Right kidney (tissue), 1 donor: ENCODE data around the gene COPS3.
A peak's percentile ranks its signal among the peaks of the same experiment; 100 is the strongest.
"Not testable (repeated sequence)": the region's sequence is repeated elsewhere in the genome, so short reads cannot be mapped to it uniquely, and the experiment has no call there.

ENCODE experiments used
- DNase-seq: peaks from one replicate; pipeline ENCODE4 v3.0.0-alpha.2; 2016

The COPS3 gene

DNA sequence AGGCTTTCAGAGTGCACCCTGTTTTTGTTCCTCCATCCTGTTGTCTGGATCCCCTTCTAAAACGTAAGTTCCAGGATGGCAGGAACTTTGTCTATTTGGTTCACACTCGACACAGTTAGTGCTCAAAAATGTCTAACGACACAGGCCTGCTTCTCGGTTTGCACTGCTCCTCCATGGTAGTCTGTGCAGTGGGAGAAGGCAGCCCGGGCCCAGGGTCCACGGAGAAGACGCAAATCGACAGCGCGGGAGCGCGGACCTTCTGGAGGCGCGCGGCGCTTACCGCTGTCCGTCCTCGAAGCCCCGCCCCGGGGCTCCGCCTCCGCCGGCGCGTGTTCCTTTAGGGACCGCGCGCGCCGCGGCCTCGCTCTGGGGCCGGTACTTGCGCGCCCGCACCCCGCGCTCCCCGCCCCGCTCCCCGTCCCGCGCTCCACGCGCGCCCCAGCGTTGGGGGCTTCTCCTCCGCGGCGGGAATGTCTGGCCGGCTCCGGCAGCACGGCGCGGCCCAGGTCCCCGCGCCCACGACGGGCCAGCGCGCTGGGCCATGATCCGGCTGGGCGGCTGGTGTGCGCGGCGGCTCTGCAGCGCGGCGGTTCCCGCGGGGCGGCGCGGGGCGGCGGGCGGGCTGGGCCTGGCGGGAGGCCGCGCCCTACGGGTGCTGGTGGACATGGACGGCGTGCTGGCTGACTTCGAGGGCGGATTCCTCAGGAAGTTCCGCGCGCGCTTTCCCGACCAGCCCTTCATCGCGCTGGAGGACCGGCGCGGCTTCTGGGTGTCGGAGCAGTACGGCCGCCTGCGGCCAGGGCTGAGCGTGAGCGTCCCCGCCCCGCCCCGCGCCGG lies 22.2 kb upstream of the COPS3 start, which contains the start of gene NT5M:
NT5M (plus strand) TSS at position 364 of the 837 bp plus-strand sequence; CDS start at position 542, 178 bp downstream.
- DNase-seq: peak; percentile 80

DNA sequence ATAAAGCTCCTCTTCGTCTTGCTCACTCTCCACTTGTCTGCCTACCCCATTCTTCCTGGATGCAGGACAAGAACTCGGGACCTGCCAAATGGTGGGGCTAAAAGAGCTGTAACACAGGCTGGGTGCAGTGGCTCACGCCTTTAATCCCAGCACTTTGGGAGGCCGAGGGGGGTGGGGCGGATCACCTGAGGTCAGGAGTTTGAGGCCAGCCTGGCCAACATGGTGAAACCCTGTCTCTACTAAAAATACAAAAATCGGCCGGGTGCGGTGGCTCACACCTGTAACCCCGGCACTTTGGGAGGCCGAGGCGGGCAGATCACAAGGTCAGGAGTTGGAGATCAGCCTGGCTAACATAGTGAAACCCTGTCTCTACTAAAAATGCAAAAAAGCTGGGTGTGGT lies 20.6 kb upstream of the COPS3 start:
- DNase-seq: not testable (repeated sequence)

DNA sequence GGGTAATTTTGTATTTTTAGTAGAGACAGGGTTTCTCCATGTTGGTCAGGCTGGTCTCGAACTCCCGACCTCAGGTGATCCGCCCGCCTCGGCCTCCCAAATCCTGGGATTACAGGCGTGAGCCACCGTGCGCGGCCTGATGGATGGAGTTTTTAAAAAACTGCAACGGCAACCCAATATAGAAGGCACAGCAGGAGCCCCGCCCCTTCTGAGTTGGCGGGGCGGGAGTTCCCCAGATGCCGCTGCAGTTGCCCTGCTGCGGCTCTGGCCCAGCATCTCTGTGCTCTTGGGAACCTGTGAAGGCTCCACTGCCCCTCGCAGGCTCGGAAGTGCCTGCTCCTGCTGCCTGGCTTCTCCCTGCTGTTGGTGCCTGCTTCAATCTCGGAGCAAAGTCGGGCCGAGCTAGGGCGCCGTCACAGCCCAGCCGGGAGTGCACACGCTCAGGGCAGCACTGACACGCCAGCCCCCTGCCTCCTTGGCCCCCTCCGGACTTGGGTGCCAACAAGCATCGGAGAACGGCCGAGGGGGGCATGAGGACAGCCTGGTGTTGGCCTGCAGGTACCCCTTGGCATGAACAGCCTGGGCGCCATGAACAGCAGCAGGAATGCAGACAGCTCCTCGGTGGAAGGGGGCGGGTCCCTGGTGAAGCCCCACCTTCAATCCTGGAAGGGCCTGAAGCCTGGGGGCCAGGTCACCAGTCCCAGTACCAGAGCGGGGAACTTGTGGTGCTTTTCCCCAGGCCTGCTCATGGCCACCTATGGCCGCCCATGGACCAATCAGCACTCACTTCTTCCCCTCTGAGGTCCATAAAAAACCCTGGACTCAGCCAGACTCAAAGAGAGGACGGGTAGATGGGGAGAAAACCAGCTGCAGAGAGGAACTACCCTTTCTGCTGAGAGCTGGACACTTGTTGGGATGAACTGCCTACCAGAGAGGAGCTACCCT lies 19.9 kb upstream of the COPS3 start:
- DNase-seq: peak; percentile 77

DNA sequence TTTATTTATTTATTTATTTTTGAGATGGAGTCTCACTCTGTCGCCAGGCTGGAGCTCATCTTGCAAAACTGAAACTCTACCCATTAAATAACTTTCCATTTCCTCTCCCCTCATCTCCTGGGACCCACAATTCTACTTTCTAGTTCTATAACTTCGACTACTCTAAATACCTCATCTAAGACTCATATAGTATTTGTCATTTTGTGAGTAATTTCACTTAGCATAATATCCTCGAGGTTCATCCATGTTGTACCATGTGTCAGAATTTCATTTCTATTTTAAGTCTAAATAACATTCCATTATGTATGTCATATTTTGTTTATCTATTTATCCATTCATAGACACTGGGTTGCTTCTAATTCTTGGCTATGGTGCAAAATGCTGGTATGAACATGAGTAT lies 17.1 kb upstream of the COPS3 start:
- DNase-seq: no peak

DNA sequence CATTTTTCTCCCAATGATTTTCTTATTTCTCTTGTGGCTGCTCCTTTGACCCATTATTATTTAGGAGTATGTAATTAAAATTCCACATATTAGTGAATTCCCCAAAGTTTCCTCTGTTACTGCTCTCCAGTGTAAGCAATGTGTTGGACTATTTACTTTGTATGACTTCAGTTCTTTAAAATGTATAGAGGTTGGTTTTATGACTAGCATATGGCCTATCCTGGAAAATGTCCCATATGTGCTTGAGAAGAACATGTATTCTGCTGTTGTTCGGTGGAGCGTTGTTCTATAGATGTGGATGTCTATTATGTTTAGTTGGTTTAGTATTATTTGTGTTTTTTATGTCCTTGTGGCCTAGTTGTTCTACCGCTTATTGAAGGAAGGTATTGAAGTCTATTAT lies 16.2 kb upstream of the COPS3 start:
- no peak for DNase-seq

DNA sequence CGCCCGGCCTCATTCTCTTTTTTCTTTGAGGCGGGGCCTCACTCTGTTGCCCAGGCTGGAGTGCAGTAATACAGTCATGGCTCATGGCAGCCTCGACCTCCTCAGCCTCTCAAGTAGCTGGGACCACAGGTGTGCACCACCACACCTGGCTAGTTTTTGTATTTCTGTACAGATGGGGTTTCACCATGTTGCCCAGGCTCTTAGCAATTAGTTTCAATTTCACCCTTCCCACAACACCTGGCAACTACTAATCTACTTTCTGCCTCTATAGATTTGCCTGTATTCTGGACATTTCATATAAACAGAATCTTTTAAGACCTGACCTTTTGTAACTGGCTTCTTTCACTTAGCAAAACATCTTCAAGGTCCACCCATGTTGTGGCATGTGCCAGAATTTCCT lies 14.1 kb upstream of the COPS3 start:
- DNase-seq: no peak

DNA sequence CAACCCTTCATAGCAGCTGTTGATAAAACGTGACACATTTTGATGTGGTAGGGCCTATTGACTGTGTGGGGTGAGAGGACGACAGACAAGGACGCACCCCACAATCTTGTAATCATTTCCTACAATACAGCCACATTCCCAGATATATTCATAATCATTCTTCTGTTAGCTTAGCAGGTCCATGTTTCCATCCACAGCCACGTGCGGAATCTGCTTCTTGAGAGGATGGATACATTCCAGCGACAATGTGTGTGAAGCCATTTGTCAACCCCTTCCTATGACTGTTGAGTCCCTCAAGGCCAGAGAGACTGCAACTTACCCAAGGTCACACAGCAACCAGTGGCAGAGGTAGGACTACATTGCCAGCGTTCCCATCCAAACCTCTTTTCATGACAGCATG lies 8.7 kb upstream of the COPS3 start:
- DNase-seq: no peak

DNA sequence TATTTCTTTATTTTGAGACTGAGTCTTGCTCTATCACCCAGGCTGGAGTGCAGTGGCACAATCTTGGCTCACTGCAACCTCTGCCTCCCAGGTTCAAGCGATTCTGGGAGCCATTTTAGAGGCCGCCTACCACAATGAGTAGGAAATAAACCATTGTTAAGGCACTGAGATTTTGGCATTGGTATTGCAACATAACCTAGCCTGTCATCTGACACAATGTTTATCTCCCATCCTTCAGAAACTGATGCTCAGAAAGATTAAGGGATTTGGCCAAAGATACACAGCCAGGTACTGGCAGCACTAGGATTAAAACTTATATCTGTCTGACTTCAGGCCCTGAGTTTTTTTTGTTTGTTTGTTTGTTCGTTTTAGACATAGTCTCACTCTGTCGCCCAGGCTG lies 8.0 kb upstream of the COPS3 start:
- DNase-seq: no peak

DNA sequence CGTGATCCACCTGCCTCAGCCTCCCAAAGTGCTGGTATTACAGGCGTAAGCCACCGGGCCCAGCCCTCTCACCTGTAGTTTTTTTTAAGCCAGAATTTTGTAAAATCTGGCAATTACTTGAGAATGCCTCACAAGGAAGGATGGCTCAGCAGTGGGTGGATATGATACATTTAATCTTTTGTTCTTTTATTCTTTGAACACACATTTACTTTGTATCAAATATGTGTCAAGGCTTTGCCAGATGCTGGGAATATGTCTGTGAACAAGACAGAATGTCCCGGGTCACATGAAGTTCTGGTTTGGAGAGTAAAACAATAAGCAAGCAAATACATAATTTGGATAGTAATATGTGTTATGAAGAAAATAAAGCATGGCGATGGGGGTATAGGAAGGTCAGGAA lies 4.9 kb upstream of the COPS3 start:
- DNase-seq: no peak

DNA sequence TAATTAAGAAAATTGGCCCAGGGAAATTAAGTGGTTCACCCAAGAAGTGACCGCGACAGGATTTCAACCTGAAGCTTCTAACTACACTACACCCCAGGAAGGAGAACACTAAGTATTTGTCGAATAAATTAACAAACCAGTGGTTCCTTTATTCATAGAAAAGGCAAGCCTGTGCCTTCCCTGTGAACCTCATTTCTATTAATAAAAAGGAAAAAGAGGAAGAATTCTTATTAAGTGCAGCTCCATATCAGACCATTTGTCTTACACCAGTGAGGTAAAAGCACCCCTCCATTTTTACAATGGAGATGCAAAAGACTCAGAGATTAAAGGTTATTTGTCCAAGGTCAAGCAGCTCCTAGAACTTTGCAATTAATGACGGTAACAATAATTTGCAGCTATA lies 1.7 kb downstream of the COPS3 start:
- DNase-seq: no peak

DNA sequence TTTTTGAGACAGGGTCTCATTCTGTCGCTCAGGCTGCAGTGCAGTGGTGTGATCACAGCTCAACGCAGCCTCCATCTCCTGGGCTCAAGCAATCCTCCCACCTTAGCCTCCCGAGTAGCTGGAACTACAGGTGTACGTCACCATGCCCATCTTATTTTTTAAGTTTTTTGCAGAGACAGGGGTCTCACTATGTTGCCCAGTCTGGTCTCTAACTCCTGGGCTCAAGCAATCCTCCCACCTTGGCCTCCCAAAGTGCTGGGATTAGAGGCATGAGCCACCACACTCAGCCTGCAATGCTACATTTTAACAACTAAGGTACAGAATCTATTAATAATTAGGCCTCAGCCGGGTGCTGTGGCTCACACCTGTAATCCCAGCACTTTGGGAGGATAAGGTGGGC lies 3.6 kb downstream of the COPS3 start:
- not testable (repeated sequence) for DNase-seq

DNA sequence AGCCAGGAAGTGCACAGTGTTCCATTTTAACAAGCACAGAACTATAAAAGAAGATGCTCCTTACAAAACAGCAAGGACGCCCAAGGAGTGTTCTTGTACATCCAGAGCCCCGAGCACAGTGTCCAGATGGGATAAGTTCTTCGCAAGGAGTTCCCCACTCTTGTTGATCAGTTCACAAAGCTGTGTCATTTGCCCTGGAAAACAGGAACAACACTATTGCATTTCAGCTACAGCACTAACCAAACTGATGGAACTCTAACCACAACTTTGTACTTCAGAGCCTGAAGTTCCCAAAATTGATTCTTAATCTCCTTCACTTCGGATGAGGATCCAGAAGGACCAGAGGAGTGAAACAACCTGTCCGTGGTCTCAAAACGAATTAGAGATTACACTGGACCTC lies 5.1 kb downstream of the COPS3 start:
- no peak for DNase-seq

DNA sequence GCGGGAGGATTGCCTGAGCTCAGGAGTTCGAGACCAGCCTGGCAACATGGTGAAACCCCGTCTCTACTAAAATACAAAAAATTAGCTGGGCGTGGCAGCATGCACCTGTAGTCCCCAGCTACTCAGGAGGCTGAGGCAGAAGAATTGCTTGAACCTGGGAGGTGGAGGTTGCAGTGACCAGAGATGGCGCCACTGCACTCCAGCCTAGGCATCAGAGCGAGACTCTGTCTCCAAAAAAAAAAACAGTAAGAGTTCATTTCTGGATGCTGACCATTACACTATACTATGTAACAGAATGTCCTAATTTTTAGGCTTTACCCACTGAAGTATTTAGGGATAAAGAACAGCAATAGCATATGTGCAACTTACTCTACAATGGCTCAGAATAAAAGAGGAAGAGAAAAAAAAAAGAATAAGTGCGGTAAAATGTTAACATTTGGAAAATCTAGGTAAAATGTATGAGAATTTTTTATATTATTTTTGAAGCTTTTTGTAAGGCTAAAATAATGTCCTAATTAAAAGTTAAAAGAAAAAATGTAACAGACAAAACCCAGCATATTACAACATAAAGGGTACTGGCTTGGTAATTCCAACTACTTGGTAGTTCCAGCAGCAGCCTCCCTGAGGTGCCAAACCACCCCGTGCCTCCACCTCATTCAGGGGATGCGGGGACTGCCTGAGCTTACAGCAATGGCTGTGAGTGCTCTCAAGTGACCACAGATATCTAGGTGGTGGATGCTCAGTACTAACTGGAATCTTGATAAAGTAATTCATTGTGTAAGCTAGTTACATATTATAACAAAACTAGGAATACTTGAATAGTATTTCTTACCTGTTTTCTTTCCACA lies 10.9 kb downstream of the COPS3 start:
- DNase-seq: no peak

DNA sequence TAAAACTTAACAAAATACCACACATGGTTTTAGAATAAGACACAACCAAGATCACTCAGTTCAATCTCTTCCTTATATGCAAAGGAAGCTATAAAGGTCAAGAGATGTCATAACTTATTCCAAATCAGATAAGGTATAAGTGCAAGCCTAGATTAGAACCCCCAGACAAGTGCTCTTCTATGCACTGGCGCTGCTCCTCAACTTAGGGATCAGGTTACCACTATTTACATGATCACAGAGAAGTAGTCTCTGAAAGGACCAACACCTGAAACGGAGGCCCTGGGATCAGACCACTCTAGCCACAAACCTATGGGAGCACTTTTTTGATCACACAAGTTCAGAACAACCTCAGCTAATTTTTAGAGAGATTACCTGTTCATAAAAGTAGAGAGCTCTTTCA lies 16.6 kb downstream of the COPS3 start:
- no peak for DNase-seq

DNA sequence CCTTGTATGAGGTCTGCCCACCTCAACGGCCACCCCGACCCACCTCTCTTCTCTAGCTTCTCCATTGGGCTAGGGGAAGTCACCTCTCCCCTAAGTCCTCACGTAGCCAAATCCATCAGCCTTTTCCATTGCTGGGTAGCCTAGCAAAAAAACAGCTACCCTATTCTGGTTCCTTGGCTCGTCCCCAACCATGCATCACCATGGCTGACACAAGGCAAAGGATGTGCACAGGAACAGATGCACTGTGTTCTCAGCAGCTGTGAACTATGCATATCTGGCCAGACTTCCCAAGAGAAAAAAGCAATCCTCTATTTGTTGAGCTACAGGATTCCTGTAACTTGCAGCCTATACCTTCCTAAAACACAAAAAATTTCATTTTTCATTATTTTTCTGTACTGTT lies 22.0 kb downstream of the COPS3 start:
- DNase-seq: no peak

DNA sequence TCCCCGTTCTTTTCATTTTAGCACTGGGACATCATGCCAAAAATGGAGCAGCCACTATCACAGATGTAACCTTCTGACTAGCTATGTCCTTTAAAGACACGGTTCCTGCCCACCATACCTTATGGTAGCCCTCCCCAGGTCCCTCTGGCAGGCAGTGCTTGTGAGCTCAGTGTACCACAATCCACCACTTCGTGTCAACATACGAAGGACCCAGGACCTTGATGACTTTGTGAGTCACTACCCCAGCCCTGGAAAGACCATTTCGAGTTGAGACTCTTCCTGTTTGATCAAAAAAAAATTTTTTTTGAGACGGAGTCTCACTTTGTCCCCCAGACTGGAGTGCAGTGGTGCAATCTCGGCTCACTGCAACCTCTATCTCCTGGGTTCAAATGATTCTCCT lies 23.0 kb downstream of the COPS3 start:
- no peak for DNase-seq

DNA sequence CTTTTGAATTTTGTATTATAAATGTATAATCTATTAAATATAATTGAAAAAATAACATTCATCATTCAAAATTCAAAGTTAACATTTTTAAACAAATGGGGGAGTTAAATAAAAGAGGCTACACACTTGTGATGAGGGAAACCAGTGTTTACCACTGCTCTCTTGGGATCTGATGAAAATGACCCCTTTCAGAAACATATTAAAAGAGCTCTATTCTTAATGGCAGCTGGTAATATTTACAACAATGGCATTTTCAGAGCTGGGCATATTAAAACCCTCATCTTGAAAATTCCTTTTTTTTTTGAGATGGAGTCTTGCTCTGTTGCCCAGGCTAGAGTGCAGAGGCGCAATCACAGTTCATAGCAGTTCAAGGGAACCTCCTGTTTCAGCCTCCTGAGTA lies 24.7 kb downstream of the COPS3 start:
- DNase-seq: no peak

DNA sequence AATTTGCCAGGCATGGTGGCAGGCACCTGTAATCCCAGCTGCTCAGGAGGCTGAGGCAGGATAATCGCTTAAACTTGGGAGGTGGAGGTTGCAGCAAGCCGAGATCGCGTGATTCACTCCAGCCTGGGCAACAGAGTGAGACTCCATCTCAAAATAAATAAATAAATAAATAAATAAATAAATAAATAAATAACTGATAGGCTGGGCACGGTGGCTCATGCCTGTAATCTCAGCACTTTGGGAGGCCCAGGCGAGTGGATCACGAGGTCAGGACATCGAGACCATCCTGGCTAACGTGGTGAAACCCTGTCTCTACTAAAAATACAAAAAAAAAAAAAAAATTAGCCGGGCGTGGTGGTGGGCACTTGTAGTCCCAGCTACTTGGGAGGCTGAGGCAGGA lies 25.4 kb downstream of the COPS3 start:
- not testable (repeated sequence) for DNase-seq

DNA sequence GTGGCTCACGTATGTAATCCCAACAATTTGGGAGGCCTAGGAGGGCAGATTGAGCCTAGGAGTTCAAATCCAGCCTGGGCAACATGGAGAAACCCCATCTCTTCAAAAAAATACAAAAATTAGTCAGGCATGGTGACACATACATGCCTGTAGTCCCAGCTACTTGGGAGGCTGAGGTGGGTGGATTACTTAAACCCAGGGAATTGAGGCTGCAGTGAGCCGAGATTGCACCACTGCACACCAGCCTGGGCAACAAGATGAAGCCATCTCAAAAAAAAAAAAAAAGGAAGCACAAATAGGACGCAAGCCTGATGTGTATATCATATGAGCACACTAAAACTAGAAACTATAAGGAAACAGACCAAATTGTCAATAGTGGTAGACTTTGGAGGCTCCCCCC lies 27.0 kb downstream of the COPS3 start:
- no peak for DNase-seq

DNA sequence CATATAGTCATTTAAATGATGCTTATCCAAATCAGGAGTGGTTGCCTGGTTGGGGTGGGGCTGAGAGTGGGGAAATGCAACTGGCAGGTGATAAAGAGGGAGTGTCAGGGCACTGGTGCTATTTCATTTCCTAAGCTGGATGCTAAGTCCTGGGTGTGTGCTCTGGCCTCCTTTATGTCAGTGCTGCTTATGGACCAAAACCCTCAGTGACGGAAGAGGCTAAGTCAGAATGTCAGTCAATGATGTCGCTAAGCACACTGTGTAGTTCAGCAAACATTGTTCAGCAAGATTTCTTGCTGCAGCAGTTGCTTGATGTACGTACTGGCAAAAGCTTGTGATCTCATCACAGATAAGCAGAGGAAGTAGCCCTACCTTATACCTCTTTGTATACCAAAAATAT lies 27.6 kb downstream of the COPS3 start:
- no peak for DNase-seq

DNA sequence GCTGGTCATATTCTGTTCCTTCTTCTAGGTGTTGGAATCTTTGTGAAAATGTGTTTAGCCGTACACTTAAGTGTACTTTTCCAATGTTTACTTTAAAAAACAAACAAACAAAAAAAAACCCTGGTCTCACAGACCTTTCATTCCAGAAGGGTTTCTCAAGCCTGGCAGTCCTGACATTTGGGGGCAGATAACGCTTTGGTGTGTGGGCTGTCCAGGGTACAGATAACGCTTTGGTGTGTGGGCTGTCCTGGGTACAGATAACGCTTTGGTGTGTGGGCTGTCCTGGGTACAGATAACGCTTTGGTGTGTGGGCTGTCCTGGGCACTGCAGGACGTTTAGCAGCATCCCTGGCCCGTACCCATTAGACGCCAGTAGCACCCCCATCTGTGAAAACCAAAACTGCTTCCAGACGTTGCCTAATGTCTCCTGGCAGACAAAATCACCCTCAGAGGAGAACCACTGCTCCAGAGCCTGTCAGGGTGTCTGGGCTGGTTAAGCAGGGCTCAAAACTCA lies 28.8 kb downstream of the COPS3 start:
- DNase-seq: no peak

DNA sequence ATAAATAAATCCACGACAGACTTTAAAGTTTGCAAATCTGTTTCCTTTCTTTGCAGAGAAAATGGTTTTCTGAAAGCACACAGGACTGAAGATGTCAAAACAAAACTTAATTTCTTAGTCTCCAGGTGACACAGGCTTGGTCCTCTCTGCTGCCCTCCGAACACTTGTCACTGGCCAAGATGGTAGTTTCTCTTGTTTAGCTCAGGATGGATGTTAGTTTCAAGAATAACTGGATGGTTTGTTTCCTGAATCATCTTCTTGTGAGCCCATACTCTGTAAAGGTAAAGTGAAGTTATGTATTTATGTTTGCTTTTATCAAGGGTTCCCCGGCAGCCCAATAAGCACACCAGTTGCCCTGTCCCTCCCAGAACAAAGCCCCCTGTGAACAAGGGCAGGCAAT lies 34.2 kb downstream of the COPS3 start:
- no peak for DNase-seq
